Activated effector memory CD4-positive, alpha-beta T cell treated with Interleukin-2 at 50 U/mL for 16 hours (primary cell): ENCODE measurements around the gene ILDR1.

ENCODE experiments used
- DNase-seq: peaks from one replicate; pipeline ENCODE4 v3.0.0-alpha.2; 2020

Gene ILDR1

GRCh38 chr3:122013448-122013925, 8.6 kb downstream of the ILDR1 start:
- no peak for DNase-seq

DNA sequence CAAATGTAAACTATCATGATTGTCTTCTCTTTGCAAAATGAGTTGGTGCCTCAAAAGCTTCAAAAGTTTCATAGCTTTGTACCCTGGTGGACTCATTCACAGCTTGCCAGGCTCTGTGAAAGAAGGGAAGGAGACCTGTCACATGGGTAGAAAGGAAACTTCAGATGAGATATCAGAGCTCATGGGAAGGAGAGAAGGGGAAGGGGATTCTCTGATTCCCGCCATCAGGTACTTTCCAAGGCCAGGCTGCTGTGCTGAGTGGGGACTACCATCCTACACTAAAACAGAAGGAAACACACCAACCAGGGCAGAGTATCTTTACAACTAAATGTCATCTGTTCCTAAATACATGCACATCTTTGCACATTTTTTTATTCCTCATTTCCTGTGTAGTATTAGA, 9.2 kb downstream of the ILDR1 start:
- no peak for DNase-seq

GRCh38 chr3:122011396-122011795, 10.7 kb downstream of the ILDR1 start:
- DNase-seq: no peak

DNA sequence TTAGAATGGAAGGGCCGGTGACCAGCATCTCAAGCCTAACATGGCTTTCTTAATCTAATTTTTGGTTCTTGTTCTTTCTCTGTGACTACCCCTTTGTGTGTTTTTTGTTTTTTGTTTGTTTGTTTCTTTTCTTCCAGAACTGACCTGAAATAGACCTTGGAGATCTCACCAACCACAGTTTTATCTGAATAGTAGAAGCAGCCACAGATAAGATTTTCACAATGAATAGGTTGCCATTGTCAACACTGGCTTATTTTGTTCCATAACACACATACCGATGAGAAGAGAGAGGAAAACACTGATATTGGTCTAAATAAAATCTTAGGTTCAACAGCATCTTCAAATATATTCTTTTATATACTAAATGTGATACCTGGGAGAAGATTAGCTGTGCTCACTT, 11.5 kb downstream of the ILDR1 start:
- no peak for DNase-seq

DNA sequence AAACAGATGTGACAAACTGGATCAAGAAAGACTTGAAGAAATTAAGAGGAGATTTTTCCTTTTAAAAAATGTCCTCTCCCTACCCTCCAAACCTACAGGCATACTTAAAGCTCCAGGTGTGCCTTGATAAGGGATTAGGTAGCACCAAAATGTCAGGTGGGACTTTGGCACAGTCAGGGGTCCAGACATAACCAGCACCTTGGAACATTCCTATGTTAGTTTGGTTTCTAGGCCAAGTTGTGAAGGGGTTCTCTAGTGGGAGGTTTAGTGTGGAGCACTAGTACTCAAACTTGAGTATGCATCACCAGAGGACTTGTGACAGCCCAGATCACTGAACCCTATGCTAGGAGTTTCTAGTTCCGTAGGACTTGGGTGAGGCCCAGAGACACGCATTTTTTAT, 13.9 kb downstream of the ILDR1 start:
- no peak for DNase-seq

DNA sequence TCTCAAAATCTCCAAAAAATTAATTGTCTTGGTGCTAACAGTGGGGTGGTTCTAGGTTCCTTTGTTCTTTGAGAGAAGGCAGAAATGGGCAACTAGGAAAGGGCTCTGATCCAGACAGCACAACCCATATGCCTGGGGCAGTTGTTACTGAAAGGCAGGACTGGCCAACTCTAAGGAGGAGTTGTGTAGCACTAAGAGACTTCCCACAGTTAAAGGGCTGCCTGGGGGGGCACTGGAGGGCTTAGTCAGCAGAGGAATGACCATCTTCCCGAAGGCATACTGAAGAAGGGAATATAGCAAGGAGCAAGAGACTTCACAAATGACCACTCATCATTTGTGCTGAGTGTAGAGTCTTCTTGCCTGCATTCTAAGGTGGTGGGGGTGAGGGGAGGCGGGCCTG, 15.8 kb downstream of the ILDR1 start:
- DNase-seq: no peak

DNA sequence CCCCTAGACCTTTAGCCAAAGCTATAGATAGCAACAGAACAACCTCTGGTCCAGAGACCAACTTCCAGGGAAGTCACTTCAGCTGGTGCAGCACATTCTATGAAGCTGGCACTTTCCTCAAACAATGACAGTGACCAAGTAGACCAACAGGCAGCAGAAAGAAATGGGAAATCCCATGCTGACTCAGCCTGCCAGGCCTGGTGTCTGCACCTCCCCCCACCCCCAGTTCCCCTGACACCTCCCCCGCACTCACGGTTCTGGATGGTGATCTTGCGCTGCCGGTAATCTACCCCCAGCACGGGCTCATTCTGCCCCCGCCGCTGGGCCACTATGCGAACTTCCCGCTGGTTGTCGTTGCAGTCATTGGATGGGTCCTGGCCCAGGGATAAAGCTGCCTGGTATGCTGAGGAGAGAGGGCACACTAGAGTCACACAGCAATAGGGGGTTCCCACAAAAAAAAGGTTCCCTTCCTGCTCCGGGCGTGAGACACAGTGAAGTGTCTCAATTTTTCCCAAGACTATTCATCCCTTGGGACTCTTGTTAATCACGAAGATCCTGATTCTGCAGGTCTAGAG, 17.0 kb downstream of the ILDR1 start:
- DNase-seq: no peak

DNA sequence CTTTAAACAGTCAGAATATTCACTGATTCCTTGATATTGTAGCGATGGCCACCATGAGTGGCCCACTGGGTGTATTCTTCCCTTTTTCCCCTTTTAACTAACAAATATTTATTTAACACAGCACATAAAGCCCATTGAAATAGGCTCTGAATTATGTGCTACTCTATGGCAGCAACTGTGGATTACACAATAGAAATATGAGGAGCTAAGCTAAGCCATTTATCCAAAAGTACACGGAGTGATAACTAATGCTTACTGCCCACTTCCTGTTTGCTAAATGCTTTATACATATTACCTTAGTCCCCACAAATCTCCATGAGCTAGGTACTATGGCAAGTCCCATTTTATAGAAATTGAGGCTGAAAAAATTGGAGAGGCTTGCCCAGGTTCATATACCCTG, 17.9 kb downstream of the ILDR1 start:
- no peak for DNase-seq

DNA sequence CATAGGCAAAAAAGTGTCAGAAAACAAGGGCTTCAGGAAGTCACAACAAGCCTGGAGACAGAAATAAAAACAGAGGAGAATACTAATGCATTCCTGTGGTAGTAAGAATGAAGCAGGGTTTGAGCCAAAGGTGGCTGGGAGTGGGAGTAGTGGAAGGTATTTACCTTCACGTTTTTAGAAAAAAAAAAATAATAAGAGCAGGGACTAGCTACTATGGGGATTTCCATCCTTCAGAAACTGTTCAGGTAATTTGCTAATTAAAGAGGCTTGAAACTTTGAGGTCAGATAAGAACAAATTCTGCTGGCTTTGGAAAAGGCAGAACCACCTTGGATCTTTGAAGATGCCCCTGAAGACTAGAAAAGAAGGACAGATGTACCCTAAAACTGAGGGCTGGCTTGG, 18.4 kb downstream of the ILDR1 start:
- DNase-seq: no peak

DNA sequence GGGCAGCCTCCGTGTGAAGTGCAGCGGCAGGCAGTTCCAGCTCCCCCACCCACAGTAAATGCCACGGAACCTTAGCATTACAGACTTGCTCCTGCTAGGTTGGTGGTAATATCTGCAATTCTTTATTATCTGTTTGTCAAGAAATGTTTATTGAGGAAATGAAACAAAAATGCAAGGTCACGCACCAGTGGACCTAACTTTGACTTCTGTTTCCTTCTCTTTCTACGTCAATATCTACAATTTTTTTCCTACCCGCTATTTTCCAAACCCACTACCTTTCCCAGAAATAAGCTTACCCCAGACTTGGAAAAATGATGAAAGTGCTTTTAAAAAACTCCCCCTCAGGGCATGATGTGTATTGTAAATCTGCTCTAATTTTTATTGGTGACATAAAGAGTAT, 18.9 kb downstream of the ILDR1 start:
- no peak for DNase-seq

- no peak for DNase-seq
Measured at GRCh38 chr3:122002611-122003010, 19.4 kb downstream of the ILDR1 start.

DNA sequence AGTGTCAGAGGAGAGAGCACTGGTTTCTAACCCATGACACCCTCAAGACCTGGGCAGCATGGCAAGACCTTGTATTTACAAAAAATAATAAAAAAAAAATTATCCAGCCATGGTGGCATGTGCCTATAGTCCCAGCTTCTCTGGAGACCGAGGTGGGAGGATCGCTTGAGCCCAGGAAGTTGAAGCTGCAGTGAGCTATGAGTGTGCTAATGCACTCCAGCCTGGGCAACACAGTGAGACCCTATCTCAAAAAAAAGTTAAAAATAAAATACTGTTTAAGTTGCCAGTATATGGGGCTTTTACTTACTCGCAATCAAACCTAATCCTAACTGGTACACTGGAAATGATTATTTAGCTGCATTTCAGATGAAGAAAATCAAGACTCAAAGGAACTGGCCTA, 20.2 kb downstream of the ILDR1 start:
- no peak for DNase-seq

GRCh38 chr3:122000936-122001605, 21.0 kb downstream of the ILDR1 start:
- DNase-seq: no peak

DNA sequence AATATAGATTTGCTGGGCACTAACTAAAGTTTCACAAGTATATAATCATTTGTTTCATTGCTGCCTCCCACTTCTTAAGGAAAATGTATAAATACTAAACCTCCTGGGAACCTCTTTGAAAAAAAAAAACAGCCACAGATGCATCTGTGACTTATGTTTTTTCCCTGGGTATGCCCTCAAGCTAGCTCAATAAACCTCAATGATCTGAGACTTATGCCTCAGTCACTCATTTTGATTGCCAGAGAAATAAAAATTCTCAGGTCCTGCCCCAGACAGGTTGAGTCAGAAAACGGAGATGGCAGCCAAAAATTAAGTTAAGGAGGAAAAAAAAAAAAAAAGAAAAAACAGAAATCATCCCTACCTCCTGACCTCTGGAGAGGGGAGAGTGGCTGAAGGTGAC, 22.1 kb downstream of the ILDR1 start:
- DNase-seq: no peak

GRCh38 chr3:121998611-121999473, 23.2 kb downstream of the ILDR1 start:
- no peak for DNase-seq

DNA sequence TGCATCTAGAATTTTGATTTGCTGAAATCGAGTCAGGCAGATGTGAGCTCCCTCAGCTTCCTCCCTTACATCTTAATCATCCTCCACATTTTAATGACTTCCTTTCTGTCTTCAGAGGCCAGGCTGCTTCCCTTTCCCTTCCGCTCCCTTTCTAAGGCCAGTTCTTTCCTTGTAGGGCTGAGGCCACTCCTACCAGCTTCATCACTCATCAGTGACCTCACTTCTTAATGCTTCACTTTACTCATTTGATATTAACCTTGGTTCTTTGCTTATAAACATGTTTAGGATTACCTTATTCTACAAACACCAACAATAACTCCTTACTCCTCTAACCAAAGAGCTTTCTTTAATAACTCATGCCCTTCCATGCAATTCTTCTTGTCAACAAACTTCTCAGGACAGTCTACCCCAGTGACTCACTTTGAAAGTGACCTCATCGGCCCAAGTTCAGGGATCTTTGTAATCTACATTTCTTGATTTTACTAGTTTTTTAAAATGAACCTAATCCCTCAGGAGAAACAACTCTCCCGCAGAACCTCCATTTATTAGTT, 23.9 kb downstream of the ILDR1 start:
- no peak for DNase-seq

DNA sequence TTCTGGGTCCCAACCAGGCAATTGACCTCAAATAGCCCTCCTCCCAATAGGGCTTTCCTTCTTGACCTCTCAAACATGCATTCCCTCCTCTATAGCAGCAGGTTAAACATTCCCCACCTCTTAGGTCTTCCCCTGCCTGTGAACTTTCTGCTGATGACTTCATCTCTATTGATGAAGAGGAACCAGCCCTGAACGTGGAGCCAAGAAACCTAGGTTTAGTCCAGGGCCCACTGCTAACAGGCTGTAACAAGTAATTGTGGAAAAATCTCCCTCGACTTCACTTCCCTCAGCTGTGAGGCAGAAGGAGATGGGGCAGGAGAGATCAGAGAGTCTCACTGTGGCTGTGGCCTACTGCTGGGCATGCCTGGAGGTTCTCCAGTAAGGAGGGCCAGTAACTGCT, 24.7 kb downstream of the ILDR1 start:
- DNase-seq: no peak

GRCh38 chr3:121996441-121996840, 25.6 kb downstream of the ILDR1 start:
- DNase-seq: no peak

- DNase-seq: no peak
Measured at GRCh38 chr3:121995161-121996137, 26.6 kb downstream of the ILDR1 start.

DNA sequence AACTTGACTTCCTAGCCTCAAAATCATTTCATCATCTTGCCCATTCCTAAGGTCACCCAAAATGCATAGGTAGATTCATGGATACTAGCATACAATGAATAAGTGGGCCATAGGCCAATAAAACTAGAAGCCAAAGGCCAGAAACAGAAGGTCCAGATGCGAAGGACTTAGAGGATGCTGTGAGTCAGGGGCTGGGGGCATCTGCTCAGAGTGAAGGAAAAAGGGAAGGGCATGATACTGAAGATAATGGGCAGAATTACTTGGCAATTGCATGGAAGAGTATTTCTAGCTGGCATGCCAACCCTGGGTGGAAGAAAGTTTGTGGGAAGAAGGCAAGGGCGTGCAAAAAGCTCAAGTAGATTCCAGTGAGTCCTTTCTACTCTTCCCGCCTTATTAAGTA, 27.5 kb downstream of the ILDR1 start:
- no peak for DNase-seq

- DNase-seq: no peak
Measured at GRCh38 chr3:121992601-121993560, 29.2 kb downstream of the ILDR1 start.
